Measurements from ENCODE around the gene ADGRB3.

GRCh38 chr6:69097948-69098347 is 462.9 kb downstream of the ADGRB3 start:
- TF ChIP-seq CTCF (IDR thresholded peaks at IDR 0.05) (no peak), POLR2AphosphoS5 (IDR thresholded peaks at IDR 0.05) (no peak)

Data from sigmoid colon (tissue), 4 donors.